ENCODE results near the gene GTSF1L.

DNA sequence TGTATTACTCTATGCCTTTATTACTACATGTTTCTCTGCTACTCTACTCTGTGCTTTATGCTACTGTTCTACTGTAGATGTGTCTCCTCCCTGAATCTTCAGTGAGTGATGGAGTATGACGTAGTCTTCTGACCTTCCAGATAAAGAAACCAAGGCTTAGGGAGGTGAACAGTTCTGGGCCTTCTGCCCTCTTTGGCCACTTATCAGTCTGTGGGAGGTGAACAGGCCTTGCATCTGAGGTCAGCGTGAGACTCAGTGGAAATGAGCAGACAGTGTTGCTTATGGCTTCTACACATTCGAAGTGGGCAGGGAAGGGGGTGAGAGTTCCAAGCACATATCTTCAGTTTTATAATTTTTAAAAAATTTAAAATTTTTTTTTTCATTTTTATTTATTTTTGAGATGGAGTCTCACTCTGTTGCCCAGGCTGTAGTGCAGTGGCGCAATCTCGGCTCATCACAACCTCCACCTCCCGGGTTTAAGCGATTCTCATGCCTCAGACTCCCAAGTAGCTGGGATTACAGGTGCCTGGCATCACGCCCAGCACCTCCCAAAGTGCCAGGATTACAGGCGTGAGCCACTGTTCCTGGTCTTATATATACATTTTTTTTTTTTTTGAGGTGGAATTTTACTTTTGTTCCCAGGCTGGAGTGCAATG lies 35.7 kb downstream of the GTSF1L start:
- TF ChIP-seq CTCF (IDR thresholded peaks at IDR 0.05; ENCODE audit: insufficient read depth, low read length, poor library complexity, severe bottlenecking) (no peak), EZH2phosphoT487 (conservative IDR thresholded peaks at IDR 0.05; ENCODE audit: low read length) (no peak)
